HuH-7.5 (cell line): ENCODE results near the gene CYSTM1.

ENCODE experiments used
- DNase-seq: peaks from one replicate; pipeline ENCODE4 v3.0.0; 2011; ENCODE audit warnings: low spot score

The CYSTM1 gene

GRCh38 chr5:140174465-140175366, at the start of gene CYSTM1:
Gene CYSTM1 (plus strand): TSS chr5:140175188. CDS start chr5:140194466, 19,278 bp downstream.
- DNase-seq = peak; percentile 83

- DNase-seq = no peak
Measured at GRCh38 chr5:140125637-140126036, 49.4 kb upstream of the CYSTM1 start, which contains the start of gene IGIP. Gene IGIP (plus strand): TSS chr5:140125937. CDS start chr5:140128477, 2,540 bp downstream.

GRCh38 chr5:140126315-140127012, 48.5 kb upstream of the CYSTM1 start:
- DNase-seq = no peak

DNA sequence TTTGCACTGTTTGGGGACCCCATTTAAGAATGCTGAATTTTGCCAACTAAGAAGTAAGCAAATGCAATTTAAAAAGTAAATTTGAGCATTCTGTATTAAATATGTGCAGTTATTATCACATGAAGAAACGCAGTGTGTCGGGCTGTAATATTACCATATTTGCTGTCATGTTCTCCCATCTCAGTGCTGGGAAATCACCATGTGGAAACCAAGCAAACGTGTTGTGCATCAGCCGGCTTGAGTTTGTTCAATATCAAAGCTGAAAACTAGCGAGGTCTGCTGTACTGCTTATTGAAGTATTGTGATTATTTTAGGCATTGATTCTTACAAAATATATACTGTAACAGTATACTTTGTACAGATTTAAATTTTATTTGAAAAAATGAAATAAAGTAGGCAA, 46.6 kb upstream of the CYSTM1 start:
- no peak for DNase-seq

DNA sequence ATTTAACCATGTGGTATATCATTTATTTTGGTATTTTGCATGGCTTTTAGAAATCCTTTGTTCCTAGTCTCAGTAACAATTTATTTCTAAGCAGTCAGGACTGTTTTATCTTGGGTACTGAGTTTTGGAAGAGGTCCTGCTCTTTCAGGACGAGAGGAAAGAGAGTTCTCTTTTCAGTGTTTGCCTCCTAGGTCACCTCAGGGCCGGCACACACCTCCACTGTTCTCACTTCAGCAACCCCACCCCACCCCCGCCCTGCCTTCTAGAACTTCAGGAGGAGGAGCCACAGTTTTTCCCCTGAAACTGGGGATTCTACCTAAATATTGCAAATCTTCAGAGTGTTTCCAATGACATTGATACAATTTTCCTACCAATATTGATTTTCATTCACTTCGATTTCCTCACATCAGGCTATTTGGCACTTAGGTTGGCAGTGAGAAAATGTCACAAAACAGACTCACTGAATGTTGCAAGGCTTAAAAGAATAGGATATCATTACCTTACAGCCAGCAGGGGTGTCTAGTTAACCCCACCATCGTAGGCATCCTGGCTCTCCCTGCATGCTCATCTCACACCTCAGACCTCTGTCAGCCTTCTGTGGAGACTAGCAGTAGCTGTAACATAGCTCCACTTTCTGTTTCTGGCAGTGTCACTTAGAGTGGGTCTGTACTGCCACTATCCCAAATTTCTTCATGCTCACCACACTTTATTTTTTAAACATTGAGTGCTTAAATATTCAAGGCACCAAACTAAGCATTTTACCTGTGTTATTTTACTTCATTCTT, 43.8 kb upstream of the CYSTM1 start:
- no peak for DNase-seq

- no peak for DNase-seq
Measured at GRCh38 chr5:140131967-140132409, 43.0 kb upstream of the CYSTM1 start.

DNA sequence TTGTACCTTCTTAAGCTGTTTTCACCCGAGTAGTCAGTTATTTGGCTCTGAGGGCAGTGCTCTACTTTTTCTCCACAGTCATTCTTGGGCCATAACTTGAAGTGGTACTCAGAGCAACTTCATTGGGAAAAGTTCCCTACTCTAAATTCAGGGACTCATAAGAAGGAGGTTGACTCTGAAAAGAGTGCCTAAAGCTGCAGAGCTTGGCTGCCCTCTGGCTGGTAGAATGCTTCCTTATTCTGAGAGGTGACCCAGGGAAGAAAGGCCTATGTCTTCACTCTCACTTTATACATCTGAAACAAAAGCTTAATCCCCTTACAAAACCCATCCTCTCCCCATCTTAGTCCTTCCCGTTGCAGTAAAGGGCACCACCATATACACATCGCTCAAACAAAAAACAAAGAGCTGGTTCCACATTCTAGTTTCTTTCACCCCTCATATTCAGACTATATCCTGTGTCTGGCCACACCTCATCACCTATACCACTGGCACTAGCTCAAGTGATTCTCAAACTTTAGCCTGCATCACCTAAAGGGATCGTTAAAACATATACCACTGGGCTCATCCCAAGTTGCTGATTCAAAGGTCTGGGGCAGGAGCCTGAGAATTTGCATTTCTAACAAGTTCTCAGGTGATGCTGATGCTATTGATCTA, 41.3 kb upstream of the CYSTM1 start:
- DNase-seq = no peak

DNA sequence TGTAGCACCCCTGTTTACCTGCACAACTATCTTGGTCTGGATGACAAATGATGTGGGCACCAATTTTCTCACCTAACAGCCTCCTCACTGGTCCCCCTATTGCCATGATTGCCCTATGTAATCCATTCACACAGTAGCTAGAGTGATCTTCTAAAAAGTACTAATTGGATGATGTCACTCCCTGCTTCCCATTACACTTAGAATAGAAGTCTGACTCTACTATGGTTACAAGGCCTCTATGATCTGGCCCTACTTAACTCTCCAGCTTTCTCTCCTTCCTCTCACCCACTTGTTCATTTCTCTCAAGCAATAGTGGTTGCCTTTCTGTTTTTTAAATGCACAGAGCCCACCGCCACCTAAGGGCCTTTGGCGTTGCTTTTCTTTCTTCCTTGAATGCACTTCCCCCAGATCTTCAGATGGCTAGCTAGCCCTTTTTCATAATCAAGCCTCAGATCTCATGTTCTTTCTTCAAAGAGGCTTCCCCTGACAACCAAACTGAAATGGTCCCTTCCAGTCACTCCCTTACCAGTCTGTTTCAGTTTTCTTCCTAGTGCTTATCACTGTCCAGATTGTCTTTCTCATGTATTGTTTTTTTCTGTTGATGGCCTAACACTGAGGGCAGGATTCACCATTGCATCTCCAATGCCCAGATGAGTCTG, 40.6 kb upstream of the CYSTM1 start:
- DNase-seq = no peak

- DNase-seq = no peak
Measured at GRCh38 chr5:140135127-140135526, 39.9 kb upstream of the CYSTM1 start.

DNA sequence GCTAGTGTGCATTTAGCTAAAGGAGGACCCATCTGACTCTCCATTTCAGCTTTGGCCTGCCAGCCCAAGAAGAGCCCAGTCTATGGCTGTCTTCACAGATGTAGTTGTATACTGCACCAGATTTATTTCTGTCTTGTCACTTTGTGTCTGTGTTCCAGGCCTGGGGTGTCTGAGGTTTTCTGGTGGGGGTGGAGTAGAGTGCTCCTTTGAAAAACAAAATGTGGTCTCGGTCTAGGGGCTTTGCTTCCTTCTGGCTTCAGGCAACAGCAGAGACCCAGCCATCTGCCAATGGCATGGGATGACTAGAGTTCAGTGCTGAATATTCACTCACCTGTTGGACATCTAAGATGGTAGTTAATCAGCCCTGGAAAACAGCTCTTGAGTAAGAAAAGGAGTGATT, 38.4 kb upstream of the CYSTM1 start:
- DNase-seq = no peak

GRCh38 chr5:140140435-140140834, 34.6 kb upstream of the CYSTM1 start:
- no peak for DNase-seq

- DNase-seq = no peak
Measured at GRCh38 chr5:140141241-140141640, 33.7 kb upstream of the CYSTM1 start.

GRCh38 chr5:140142246-140142645, 32.7 kb upstream of the CYSTM1 start:
- DNase-seq = no peak

DNA sequence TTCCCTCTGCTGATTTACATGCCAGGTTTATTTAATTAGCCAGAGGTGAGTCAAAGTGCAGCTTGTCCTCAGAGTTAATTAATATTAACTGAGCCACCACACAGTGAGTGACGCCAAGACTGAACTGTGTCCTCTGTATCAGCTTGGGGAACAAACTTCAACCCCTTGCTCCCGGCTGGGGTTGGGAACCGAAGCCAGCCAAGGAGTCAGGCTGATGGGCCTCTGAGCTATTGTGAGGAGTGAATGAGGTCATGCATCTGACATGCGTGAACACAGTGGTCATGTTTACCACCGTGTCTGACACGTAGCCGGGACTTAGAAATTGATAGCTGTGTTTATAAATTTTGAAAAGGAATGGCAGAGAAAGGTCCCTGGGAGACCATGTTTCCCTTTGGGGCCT, 32.1 kb upstream of the CYSTM1 start:
- DNase-seq = no peak

DNA sequence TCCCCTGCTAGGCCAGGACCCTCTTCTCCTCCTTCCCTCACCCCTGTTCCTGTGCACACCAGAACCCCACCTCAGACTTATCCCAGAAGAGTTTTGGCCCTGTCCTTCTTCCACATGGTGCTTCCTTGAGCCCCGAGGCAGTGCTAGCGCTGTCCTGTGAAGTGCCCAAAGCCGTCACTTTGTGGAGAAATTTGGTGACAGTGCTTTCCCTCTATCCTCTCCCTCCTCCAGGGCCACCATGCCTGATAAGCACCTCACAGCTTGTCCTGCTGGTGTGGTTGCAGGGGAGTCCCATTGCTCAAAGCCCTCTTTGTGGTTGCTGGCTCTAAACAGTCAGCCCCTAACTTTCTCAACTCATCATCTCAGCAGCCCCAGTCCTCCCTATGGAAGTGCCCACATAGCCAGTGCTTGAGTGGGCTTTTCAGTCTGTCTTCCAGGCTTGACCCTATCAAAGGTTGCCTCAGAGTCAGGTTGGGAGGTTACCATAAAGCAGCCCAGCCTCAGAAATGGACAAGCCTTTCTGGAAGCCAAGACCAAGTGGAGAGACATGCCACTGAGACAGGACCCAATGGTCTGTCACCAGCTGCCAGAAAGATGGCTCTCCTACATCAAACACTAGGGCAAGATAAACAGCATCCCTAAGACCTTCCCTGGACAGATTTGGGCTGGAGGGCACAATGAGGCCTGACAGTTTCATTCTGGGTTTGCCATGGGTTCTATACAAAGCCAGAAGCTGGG, 31.3 kb upstream of the CYSTM1 start:
- no peak for DNase-seq

DNA sequence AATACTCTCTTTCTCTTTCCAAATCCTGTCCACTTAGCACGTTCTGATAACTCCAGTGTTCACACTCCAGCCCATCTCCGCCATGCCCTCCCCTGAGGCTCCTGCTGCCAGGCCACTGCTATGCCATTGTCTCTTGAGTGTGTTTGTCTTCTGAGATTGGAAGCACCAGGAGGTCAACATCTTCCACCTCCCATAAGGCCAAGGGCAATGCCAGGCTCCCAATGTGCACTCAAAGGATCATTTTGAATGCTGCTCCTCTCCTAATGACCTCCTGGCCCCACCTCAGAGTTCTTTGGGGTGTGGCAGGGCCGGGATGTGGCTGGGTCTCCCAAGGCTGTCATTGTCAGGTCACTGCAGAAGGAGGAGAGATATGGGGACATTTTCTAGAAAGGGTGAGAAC, 29.7 kb upstream of the CYSTM1 start:
- DNase-seq = no peak

- DNase-seq = peak; percentile 65
Measured at GRCh38 chr5:140145818-140146522, 29.0 kb upstream of the CYSTM1 start.

GRCh38 chr5:140146523-140146842, 28.5 kb upstream of the CYSTM1 start:
- no peak for DNase-seq

- DNase-seq = no peak
Measured at GRCh38 chr5:140147460-140147859, 27.5 kb upstream of the CYSTM1 start.

GRCh38 chr5:140148508-140148907, 26.5 kb upstream of the CYSTM1 start:
- no peak for DNase-seq
